ENCODE data around the gene ACO1. TPM values are rescaled to one million over a fixed set of nuclear protein-coding genes. Genes with fewer than 3 reads are reported as not detected.

Gene ACO1
- total and polyA plus RNA-seq, 4 donors = 12.5 to 47.1 (median 21.9) TPM

GRCh38 chr9:32431196-32431595, 46.8 kb downstream of the ACO1 start:
- Histone ChIP-seq H3K9me3 (ENCODE audit: control insufficient read depth in 4 of 4, insufficient read depth in 3 of 4, low read length in 3 of 4) (no peaks in the 10 kb centered on the region), H3K9ac (ENCODE audit: insufficient read depth in 1 of 2, low read length in 2 of 2) (no peak overlapping the region), H3K4me3 (no peak overlapping the region), H3K27ac (ENCODE audit: low read depth in 1 of 2, low read length in 1 of 2) (no peak overlapping the region), H3K27me3 (ENCODE audit: control insufficient read depth in 3 of 3, insufficient read depth in 3 of 3, low read length in 2 of 3) (no peaks in the 10 kb centered on the region), H3K4me1 (ENCODE audit: control insufficient read depth in 5 of 5, insufficient read depth in 5 of 5, low read length in 5 of 5) (no peaks in the 10 kb centered on the region), H3K36me3 (ENCODE audit: control insufficient read depth in 4 of 4, insufficient read depth in 4 of 4, low read length in 4 of 4) (peaks cover 20 to 43% (median 22%) of the 10 kb centered on the region in 4 donors)
- TF ChIP-seq, protein P1, sequence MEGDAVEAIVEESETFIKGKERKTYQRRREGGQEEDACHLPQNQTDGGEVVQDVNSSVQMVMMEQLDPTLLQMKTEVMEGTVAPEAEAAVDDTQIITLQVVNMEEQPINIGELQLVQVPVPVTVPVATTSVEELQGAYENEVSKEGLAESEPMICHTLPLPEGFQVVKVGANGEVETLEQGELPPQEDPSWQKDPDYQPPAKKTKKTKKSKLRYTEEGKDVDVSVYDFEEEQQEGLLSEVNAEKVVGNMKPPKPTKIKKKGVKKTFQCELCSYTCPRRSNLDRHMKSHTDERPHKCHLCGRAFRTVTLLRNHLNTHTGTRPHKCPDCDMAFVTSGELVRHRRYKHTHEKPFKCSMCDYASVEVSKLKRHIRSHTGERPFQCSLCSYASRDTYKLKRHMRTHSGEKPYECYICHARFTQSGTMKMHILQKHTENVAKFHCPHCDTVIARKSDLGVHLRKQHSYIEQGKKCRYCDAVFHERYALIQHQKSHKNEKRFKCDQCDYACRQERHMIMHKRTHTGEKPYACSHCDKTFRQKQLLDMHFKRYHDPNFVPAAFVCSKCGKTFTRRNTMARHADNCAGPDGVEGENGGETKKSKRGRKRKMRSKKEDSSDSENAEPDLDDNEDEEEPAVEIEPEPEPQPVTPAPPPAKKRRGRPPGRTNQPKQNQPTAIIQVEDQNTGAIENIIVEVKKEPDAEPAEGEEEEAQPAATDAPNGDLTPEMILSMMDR (IDR thresholded peaks at IDR 0.05; ENCODE audit: control extremely low read depth, extremely low read depth) = no peak
- no peak for ATAC-seq (ENCODE audit: insufficient read depth, low FRiP score)
- WGBS, 2 donors = 95 to 97% methylated on average over 8 of the region's 8 CpGs
- DNase-seq = no peak

DNA sequence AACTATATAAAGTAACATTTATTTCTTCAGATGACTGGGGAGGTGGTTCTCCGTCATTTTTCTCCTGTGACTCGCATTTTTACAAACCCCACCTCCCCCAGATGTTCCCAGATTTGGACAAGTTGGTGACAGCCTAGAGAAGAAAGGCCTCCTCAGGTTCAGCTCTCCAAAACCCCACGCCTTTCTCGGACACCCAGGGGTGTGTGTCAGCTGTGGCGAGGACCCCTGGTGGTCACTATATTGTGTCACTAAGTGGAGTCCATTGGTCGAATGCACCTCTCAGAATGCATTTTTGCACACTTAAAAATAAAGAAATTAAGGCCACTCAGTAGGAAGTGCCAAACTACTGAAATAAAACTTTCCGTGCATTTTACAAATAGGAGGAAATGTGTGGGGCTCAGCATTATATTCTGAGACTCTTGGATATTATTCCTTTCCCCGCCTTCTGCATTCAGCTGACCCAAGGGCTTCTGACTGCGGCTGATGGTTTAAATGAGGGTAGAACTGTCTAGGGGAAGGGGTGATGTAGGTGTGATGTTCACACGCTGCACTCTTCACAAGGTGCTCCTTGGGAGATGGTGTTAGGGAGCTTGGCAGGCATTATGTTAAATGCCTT, 47.6 kb downstream of the ACO1 start:
- Histone ChIP-seq H3K4me3 (no peak overlapping the region), H3K27me3 (ENCODE audit: control insufficient read depth in 3 of 3, insufficient read depth in 3 of 3, low read length in 2 of 3) (no peaks in the 10 kb centered on the region), H3K27ac (ENCODE audit: low read depth in 1 of 2, low read length in 1 of 2) (no peak overlapping the region), H3K9me3 (ENCODE audit: control insufficient read depth in 4 of 4, insufficient read depth in 3 of 4, low read length in 3 of 4) (no peaks in the 10 kb centered on the region), H3K36me3 (ENCODE audit: control insufficient read depth in 4 of 4, insufficient read depth in 4 of 4, low read length in 4 of 4) (peaks cover 17 to 43% (median 24%) of the 10 kb centered on the region in 4 donors), H3K9ac (ENCODE audit: insufficient read depth in 1 of 2, low read length in 2 of 2) (no peak overlapping the region), H3K4me1 (ENCODE audit: control insufficient read depth in 5 of 5, insufficient read depth in 5 of 5, low read length in 5 of 5) (no peaks in the 10 kb centered on the region)
- ATAC-seq (ENCODE audit: insufficient read depth, low FRiP score) (no peak), DNase-seq (peak; percentile 26 to 44 (median 42))
- 72 to 76% methylated on average over 10 of the region's 10 CpGs for WGBS, 2 donors
- TF ChIP-seq, protein P1 (IDR thresholded peaks at IDR 0.05; ENCODE audit: control extremely low read depth, extremely low read depth) = no peak

DNA sequence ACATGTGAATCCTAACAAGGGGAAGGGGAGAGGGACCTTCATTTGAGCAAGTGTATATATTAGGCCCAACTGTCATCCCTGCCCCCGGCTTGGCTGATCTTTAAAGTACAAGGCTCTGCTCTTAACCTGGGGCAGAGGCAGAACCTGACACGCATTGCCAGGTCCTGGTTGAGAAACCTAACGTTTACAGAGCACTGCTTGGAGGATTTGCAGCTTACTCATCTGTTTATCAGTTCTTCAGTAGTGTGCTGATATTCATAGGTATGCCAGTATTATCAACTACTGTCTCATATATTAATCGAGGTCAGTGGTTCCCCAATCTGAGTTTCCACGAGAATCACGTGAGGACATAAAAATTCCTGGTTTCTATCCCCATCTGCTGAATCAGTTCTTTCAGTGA, 50.4 kb downstream of the ACO1 start:
- Histone ChIP-seq H3K4me3 (no peak overlapping the region), H3K36me3 (ENCODE audit: control insufficient read depth in 4 of 4, insufficient read depth in 4 of 4, low read length in 4 of 4) (peaks cover 19 to 52% (median 29%) of the 10 kb centered on the region in 4 donors), H3K27me3 (ENCODE audit: control insufficient read depth in 3 of 3, insufficient read depth in 3 of 3, low read length in 2 of 3) (no peaks in the 10 kb centered on the region), H3K9ac (ENCODE audit: insufficient read depth in 1 of 2, low read length in 2 of 2) (no peak overlapping the region), H3K27ac (ENCODE audit: low read depth in 1 of 2, low read length in 1 of 2) (no peak overlapping the region), H3K4me1 (ENCODE audit: control insufficient read depth in 5 of 5, insufficient read depth in 5 of 5, low read length in 5 of 5) (no peaks in the 10 kb centered on the region), H3K9me3 (ENCODE audit: control insufficient read depth in 4 of 4, insufficient read depth in 3 of 4, low read length in 3 of 4) (no peaks in the 10 kb centered on the region)
- no peak for DNase-seq
- TF ChIP-seq, protein P1 (IDR thresholded peaks at IDR 0.05; ENCODE audit: control extremely low read depth, extremely low read depth) = no peak
- WGBS, 2 donors = 85 to 92% methylated on average over 6 of the region's 6 CpGs
- ATAC-seq (ENCODE audit: insufficient read depth, low FRiP score) = no peak

- Histone ChIP-seq H3K9ac (ENCODE audit: insufficient read depth in 1 of 2, low read length in 2 of 2) (no peak overlapping the region), H3K4me1 (ENCODE audit: control insufficient read depth in 5 of 5, insufficient read depth in 5 of 5, low read length in 5 of 5) (no peaks in the 10 kb centered on the region), H3K4me3 (no peak overlapping the region), H3K9me3 (ENCODE audit: control insufficient read depth in 4 of 4, insufficient read depth in 3 of 4, low read length in 3 of 4) (no peaks in the 10 kb centered on the region), H3K27me3 (ENCODE audit: control insufficient read depth in 3 of 3, insufficient read depth in 3 of 3, low read length in 2 of 3) (no peaks in the 10 kb centered on the region), H3K27ac (ENCODE audit: low read depth in 1 of 2, low read length in 1 of 2) (no peak overlapping the region), H3K36me3 (ENCODE audit: control insufficient read depth in 4 of 4, insufficient read depth in 4 of 4, low read length in 4 of 4) (peaks cover 15 to 32% (median 19%) of the 10 kb centered on the region in 4 donors)
- TF ChIP-seq, protein P1 (IDR thresholded peaks at IDR 0.05; ENCODE audit: control extremely low read depth, extremely low read depth) = no peak
- DNase-seq = no peak
- no peak for ATAC-seq (ENCODE audit: insufficient read depth, low FRiP score)
- 88 to 93% methylated on average over 5 of the region's 5 CpGs for WGBS, 2 donors
Measured at GRCh38 chr9:32441678-32442077, 57.2 kb downstream of the ACO1 start.

Measured in lung (tissue), 12 donors.